ENCODE results near the gene MSN. TPM values are rescaled to one million over a fixed set of nuclear protein-coding genes. Genes with fewer than 3 reads are reported as not detected.
A peak's percentile ranks its signal among the peaks of the same experiment; 100 is the strongest.

Gene MSN
- total RNA-seq, 2 experiments from 2014 or later, result 494 to 502 TPM

- peak overlapping the region; percentile 91 for H3K27ac Mint-ChIP-seq
- no peaks in the 10 kb centered on the region for H3K9me3 Mint-ChIP-seq
- peaks cover 87% of the 10 kb centered on the region for H3K4me1 Mint-ChIP-seq (ENCODE audit: low read depth)
- ChIA-PET POLR2A (interaction anchor here (0.9 to 3.1 kb wide), 5 partner anchors 9 to 28 kb away, joined by 4 to 25 read pairs (median 6); no protein-coding TSS in a partner anchor), CTCF (interaction anchor here (0.6 to 3.1 kb wide), 3 partner anchors 9 to 289 kb away, joined by 3 to 14 read pairs (median 5); no protein-coding TSS in a partner anchor)
- H3K27me3 Mint-ChIP-seq, result no peaks in the 10 kb centered on the region
- no peak for DNase-seq
- intact Hi-C loops (cut with micrococcal nuclease), result loop anchor here (5.0 kb wide), 1 partner anchor 35 kb away; no protein-coding TSS in a partner anchor
- H3K4me3 Mint-ChIP-seq, result peak overlapping the region; percentile 41
- peaks cover 23% of the 10 kb centered on the region for H3K36me3 Mint-ChIP-seq
These were observed 29.8 kb downstream of the MSN start for GRCh38 chrX:65697211-65697641.

DNA sequence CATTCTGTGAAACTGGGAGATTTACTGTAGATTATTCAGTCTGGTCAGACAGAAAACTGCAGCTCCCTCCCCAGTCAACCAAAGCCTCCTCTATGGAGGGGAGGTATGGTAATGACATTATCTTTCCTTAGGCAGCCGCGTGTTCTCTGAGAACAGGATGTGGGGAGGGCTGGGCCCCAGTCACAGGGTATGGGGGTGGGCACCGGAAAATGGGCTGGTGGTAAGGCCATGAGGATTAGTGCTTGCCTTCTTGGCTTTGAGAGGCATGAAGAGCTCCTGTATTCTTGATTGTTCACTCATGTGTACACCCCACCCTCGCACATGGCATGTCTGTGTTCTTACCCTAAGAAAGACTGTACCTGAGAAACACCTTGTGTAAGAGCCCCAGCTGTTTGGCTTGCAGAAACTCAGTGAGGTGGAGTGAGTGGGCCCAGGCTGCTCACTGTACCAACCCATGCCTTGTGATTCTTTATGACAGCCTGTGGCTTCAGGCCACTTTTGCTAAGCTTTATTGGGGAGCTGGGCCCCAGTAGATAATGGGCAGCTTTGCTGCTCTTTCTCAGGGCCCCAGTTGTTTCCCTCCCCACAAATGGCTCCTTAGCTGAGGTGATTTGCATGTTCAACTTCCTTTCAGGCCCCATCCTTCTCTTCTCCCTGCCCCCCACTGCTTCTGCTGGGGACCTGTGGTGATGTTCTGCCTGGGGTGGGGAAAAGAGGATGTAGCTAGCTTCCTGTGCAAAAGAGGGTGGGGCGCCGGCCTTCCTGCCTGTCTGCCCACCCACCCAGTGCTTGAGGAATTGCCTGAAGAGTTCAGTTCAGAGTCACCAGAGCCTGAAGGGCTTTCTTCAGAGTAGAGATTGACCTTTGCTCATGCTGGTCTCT lies 30.7 kb downstream of the MSN start:
- POLR2A ChIA-PET, result interaction anchor here (0.6 to 3.1 kb wide), 10 partner anchors 8 to 90 kb away, joined by 3 to 25 read pairs (median 5); partner anchors contain the start of gene MSN
- H3K36me3 Mint-ChIP-seq, result peaks cover 22% of the 10 kb centered on the region

GRCh38 chrX:65702956-65703355 lies 35.5 kb downstream of the MSN start:
- no peak for DNase-seq
- H3K36me3 Mint-ChIP-seq, result peaks cover 21% of the 10 kb centered on the region
- CTCF ChIA-PET, result interaction anchor here (0.7 to 2.3 kb wide), 2 partner anchors 8 to 17 kb away, joined by 3 to 6 read pairs; no protein-coding TSS in a partner anchor
- H3K4me3 Mint-ChIP-seq, result no peak overlapping the region
- H3K27ac Mint-ChIP-seq, result peak overlapping the region; percentile 96
- POLR2A ChIA-PET, result interaction anchor here (1.1 kb wide), 1 partner anchor 106 kb away, joined by 3 read pairs; no protein-coding TSS in a partner anchor
- H3K4me1 Mint-ChIP-seq (ENCODE audit: low read depth), result peaks cover 88% of the 10 kb centered on the region
- H3K9me3 Mint-ChIP-seq, result no peaks in the 10 kb centered on the region
- intact Hi-C loops (cut with micrococcal nuclease), result no loop called here
- no peaks in the 10 kb centered on the region for H3K27me3 Mint-ChIP-seq

More for the DNA sequence above, 30.7 kb downstream of the MSN start:
- Mint-ChIP-seq H3K27me3 (no peaks in the 10 kb centered on the region), H3K4me1 (ENCODE audit: low read depth) (peaks cover 90% of the 10 kb centered on the region), H3K27ac (peak overlapping the region; percentile 91), H3K9me3 (no peaks in the 10 kb centered on the region), H3K4me3 (peak overlapping the region; percentile 46)
- peak; percentile 85 for DNase-seq
- CTCF ChIA-PET, result interaction anchor here (0.6 to 3.1 kb wide), 10 partner anchors 8 to 288 kb away, joined by 3 to 14 read pairs (median 3); no protein-coding TSS in a partner anchor
- intact Hi-C loops (cut with micrococcal nuclease), result loop anchor here (1.0 to 5.0 kb wide), 6 partner anchors 8 to 103 kb away; no protein-coding TSS in a partner anchor

DNA sequence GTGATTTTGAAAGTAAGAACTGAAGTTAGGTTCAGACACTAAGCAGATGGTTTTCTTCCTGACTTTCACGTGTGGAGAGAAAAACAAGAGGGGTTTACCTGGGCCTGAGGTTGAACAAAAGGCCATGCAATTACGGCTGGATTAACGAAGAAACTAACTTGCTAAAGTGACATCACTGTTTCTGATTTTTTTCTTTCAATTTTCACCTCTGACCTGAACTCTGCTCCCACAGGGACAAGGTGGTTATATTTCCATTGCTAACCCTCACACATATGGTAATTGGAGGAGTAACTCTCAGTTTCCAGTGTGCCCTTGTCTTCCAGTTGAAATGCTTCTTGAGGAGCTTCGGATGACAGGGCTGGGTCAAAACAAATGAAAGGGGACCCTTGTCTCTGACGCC lies 38.0 kb downstream of the MSN start:
- intact Hi-C loops (cut with micrococcal nuclease), result no loop called here
- Mint-ChIP-seq H3K36me3 (peaks cover 27% of the 10 kb centered on the region), H3K27ac (peak overlapping the region; percentile 96)

GRCh38 chrX:65706041-65706828 lies 38.8 kb downstream of the MSN start:
- H3K36me3 Mint-ChIP-seq, result peaks cover 23% of the 10 kb centered on the region
- ChIA-PET CTCF (interaction anchor here (0.6 to 2.1 kb wide), 7 partner anchors 8 to 279 kb away, joined by 3 to 9 read pairs (median 4); no protein-coding TSS in a partner anchor), POLR2A (interaction anchor here (0.8 to 2.6 kb wide), 11 partner anchors 9 to 39 kb away, joined by 3 to 14 read pairs (median 5); partner anchors contain the start of gene MSN)

More for the DNA sequence above, 38.0 kb downstream of the MSN start:
- ChIA-PET CTCF (interaction anchor here (1.2 to 2.1 kb wide), 2 partner anchors 8 to 18 kb away, joined by 3 to 9 read pairs; no protein-coding TSS in a partner anchor), POLR2A (interaction anchor here (0.9 to 2.6 kb wide), 9 partner anchors 8 to 38 kb away, joined by 3 to 14 read pairs (median 5); partner anchors contain the start of gene MSN)
- Mint-ChIP-seq H3K4me1 (ENCODE audit: low read depth) (peaks cover 79% of the 10 kb centered on the region), H3K9me3 (no peaks in the 10 kb centered on the region), H3K27me3 (no peaks in the 10 kb centered on the region), H3K4me3 (peak overlapping the region; percentile 33)
- DNase-seq, result no peak

DNA sequence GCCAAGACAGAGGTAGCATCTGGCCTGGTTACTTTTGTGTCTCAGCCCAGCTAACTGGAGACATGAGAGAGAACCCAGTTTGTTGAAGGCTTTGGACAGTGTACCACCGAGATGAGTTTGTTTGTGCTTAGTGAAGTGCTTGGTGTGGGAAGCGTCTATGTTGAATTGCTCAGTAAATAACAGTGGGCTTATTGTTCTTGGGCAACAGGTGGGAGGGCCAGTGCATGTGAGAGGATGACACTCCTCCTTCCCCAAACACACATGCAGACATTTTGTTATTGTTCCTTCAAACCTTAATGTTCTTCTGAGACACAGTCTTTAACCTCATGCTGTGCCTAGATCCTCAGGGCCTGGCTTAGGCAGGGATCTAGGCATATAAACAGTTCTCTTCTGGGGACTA lies 39.7 kb downstream of the MSN start:
- no peaks in the 10 kb centered on the region for H3K9me3 Mint-ChIP-seq
- DNase-seq, result no peak
- H3K4me1 Mint-ChIP-seq (ENCODE audit: low read depth), result peaks cover 70% of the 10 kb centered on the region
- peak overlapping the region; percentile 96 for H3K27ac Mint-ChIP-seq
- H3K27me3 Mint-ChIP-seq, result no peaks in the 10 kb centered on the region
- peaks cover 20% of the 10 kb centered on the region for H3K36me3 Mint-ChIP-seq
- intact Hi-C loops (cut with micrococcal nuclease), result no loop called here
- POLR2A ChIA-PET, result interaction anchor here (0.8 to 2.6 kb wide), 7 partner anchors 9 to 38 kb away, joined by 3 to 14 read pairs (median 7); no protein-coding TSS in a partner anchor
- peak overlapping the region; percentile 43 for H3K4me3 Mint-ChIP-seq
- CTCF ChIA-PET, result interaction anchor here (1.4 to 2.1 kb wide), 3 partner anchors 16 to 35 kb away, joined by 3 to 9 read pairs (median 4); no protein-coding TSS in a partner anchor

More at GRCh38 chrX:65706041-65706828, 38.8 kb downstream of the MSN start:
- peaks cover 71% of the 10 kb centered on the region for H3K4me1 Mint-ChIP-seq (ENCODE audit: low read depth)
- peak; percentile 80 for DNase-seq
- no peaks in the 10 kb centered on the region for H3K9me3 Mint-ChIP-seq
- peak overlapping the region; percentile 33 for H3K4me3 Mint-ChIP-seq
- intact Hi-C loops (cut with micrococcal nuclease), result loop anchor here (1.0 kb wide), 5 partner anchors 8 to 111 kb away; partner anchors contain the start of gene MSN
- H3K27me3 Mint-ChIP-seq, result no peaks in the 10 kb centered on the region
- peak overlapping the region; percentile 96 for H3K27ac Mint-ChIP-seq

DNA sequence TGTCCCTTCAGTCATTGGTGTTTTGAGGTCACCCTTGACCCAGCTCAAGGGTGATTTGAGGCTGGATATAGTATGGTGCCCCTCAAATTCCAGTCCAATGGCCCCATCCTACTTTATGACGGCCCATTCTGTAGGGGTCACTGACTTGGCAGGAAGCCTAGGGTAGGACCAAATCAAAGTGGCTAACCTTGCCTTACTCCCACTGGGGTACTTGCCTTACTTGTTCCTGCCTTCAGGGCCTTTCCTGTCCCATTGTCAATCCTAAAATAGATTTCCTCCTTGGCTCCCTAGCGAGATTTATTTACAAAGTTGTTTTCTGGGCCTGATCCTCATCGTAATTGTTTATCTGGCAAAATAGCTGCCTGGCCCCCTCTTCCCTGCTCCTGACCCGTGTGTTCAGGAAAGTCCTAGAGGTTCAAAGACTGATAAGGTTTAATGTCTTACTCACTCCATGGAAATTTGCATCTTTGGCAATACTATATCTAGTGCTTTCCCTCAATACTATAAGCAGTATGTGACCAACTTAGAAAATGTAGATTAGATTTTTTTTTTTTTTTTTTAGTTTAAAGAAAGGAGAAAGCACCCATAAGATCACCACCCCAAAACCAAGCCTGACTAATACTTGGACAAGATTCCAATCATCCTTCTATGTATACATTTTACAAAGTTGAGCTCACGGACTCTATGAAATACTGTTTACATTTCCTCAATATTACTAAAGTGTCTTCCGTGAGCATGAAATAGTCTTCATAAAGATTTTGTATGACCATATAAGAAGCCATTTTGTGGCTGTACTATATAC lies 44.8 kb downstream of the MSN start:
- no peak for DNase-seq
- Mint-ChIP-seq H3K36me3 (peaks cover 20% of the 10 kb centered on the region), H3K4me1 (ENCODE audit: low read depth) (peaks cover 63% of the 10 kb centered on the region), H3K27me3 (no peaks in the 10 kb centered on the region), H3K4me3 (no peak overlapping the region), H3K27ac (peak overlapping the region; percentile 71), H3K9me3 (no peaks in the 10 kb centered on the region)
- ChIA-PET CTCF (interaction anchor here (0.7 kb wide), 1 partner anchor 95 kb away, joined by 4 read pairs; no protein-coding TSS in a partner anchor), POLR2A (no interaction called here)
- intact Hi-C loops (cut with micrococcal nuclease), result no loop called here

- ChIA-PET POLR2A (no interaction called here), CTCF (interaction anchor here (1.3 kb wide), 1 partner anchor 122 kb away, joined by 3 read pairs; no protein-coding TSS in a partner anchor)
- Mint-ChIP-seq H3K4me1 (ENCODE audit: low read depth) (peaks cover 83% of the 10 kb centered on the region), H3K36me3 (peaks cover 42% of the 10 kb centered on the region), H3K9me3 (no peaks in the 10 kb centered on the region), H3K27me3 (no peaks in the 10 kb centered on the region), H3K4me3 (no peak overlapping the region), H3K27ac (peak overlapping the region; percentile 28)
- intact Hi-C loops (cut with micrococcal nuclease), result no loop called here
- no peak for DNase-seq
These were observed 51.1 kb downstream of the MSN start for GRCh38 chrX:65718538-65718937.

- intact Hi-C loops (cut with micrococcal nuclease), result no loop called here
- H3K4me3 Mint-ChIP-seq, result no peak overlapping the region
- DNase-seq, result no peak
- peaks cover 49% of the 10 kb centered on the region for H3K36me3 Mint-ChIP-seq
- H3K27ac Mint-ChIP-seq, result peak overlapping the region; percentile 67
- no peaks in the 10 kb centered on the region for H3K27me3 Mint-ChIP-seq
- CTCF ChIA-PET, result interaction anchor here (1.7 kb wide), 1 partner anchor 118 kb away, joined by 3 read pairs; no protein-coding TSS in a partner anchor
- peaks cover 86% of the 10 kb centered on the region for H3K4me1 Mint-ChIP-seq (ENCODE audit: low read depth)
- POLR2A ChIA-PET, result interaction anchor here (1.0 kb wide), 1 partner anchor 14 kb away, joined by 6 read pairs; no protein-coding TSS in a partner anchor
- H3K9me3 Mint-ChIP-seq, result no peaks in the 10 kb centered on the region
These were observed 53.0 kb downstream of the MSN start for GRCh38 chrX:65720381-65720964.

GRCh38 chrX:65723706-65724105 lies 56.3 kb downstream of the MSN start:
- DNase-seq, result peak; percentile 62
- Mint-ChIP-seq H3K36me3 (peaks cover 48% of the 10 kb centered on the region), H3K4me3 (peak overlapping the region; percentile 39), H3K9me3 (no peaks in the 10 kb centered on the region), H3K27me3 (no peaks in the 10 kb centered on the region), H3K4me1 (ENCODE audit: low read depth) (peaks cover 88% of the 10 kb centered on the region), H3K27ac (peak overlapping the region; percentile 93)
- intact Hi-C loops (cut with micrococcal nuclease), result loop anchor here (1.0 to 2.0 kb wide), 6 partner anchors 9 to 323 kb away; no protein-coding TSS in a partner anchor
- ChIA-PET POLR2A (interaction anchor here (0.9 to 2.0 kb wide), 6 partner anchors 18 to 55 kb away, joined by 3 to 14 read pairs (median 5); no protein-coding TSS in a partner anchor), CTCF (interaction anchor here (1.0 to 1.7 kb wide), 3 partner anchors 18 to 127 kb away, joined by 3 to 9 read pairs (median 4); no protein-coding TSS in a partner anchor)
